ENCODE data around the gene ADCY10. TPM values are rescaled to one million over a fixed set of nuclear protein-coding genes. Genes with fewer than 3 reads are reported as not detected.
"Not testable (repeated sequence)": the region's sequence is repeated elsewhere in the genome, so short reads cannot be mapped to it uniquely, and the experiment has no call there.

ADCY10 gene
- total RNA-seq, 2 experiments from 2014 or later = 0.15 TPM; not detected in 1

GRCh38 chr1:167935216-167936067 is 21.5 kb upstream of the ADCY10 start:
- Mint-ChIP-seq H3K27ac (peak overlapping the region; percentile 95), H3K9me3 (no peaks in the 10 kb centered on the region), H3K4me3 (peak overlapping the region; percentile 82), H3K36me3 (ENCODE audit: low read depth) (peaks cover 4% of the 10 kb centered on the region), H3K27me3 (no peaks in the 10 kb centered on the region), H3K4me1 (peaks cover 33% of the 10 kb centered on the region)
- ChIA-PET POLR2A (interaction anchor here (0.9 kb wide), 2 partner anchors 219 to 298 kb away, joined by 3 read pairs; no protein-coding TSS in a partner anchor), CTCF (interaction anchor here (0.6 to 1.5 kb wide), 8 partner anchors 8 to 380 kb away, joined by 3 to 6 read pairs (median 3); no protein-coding TSS in a partner anchor)
- peak; percentile 54 for DNase-seq

GRCh38 chr1:167934426-167935215 is 20.7 kb upstream of the ADCY10 start:
- peak overlapping the region; percentile 95 for H3K27ac Mint-ChIP-seq

GRCh38 chr1:167933788-167934187 is 19.9 kb upstream of the ADCY10 start:
- POLR2A ChIA-PET = no interaction called here
- CTCF ChIA-PET = interaction anchor here (1.3 kb wide), 1 partner anchor 16 kb away, joined by 3 read pairs; no protein-coding TSS in a partner anchor

More at GRCh38 chr1:167934426-167935215, 20.7 kb upstream of the ADCY10 start:
- Mint-ChIP-seq H3K9me3 (no peaks in the 10 kb centered on the region), H3K36me3 (ENCODE audit: low read depth) (peaks cover 4% of the 10 kb centered on the region), H3K4me1 (peaks cover 33% of the 10 kb centered on the region), H3K4me3 (peak overlapping the region; percentile 82), H3K27me3 (no peaks in the 10 kb centered on the region)
- DNase-seq = no peak
- CTCF ChIA-PET = interaction anchor here (1.1 to 1.3 kb wide), 4 partner anchors 10 to 220 kb away, joined by 3 to 4 read pairs (median 3); no protein-coding TSS in a partner anchor
- POLR2A ChIA-PET = no interaction called here

GRCh38 chr1:167929725-167930124 is 15.8 kb upstream of the ADCY10 start:
- H3K36me3 Mint-ChIP-seq (ENCODE audit: low read depth) = peaks cover 2% of the 10 kb centered on the region
- peaks cover 21% of the 10 kb centered on the region for H3K4me1 Mint-ChIP-seq
- POLR2A ChIA-PET = no interaction called here
- H3K9me3 Mint-ChIP-seq = no peaks in the 10 kb centered on the region
- no peak overlapping the region for H3K27ac Mint-ChIP-seq
- CTCF ChIA-PET = no interaction called here
- H3K27me3 Mint-ChIP-seq = no peaks in the 10 kb centered on the region
- no peak overlapping the region for H3K4me3 Mint-ChIP-seq
- DNase-seq = no peak

More at GRCh38 chr1:167933788-167934187, 19.9 kb upstream of the ADCY10 start:
- Mint-ChIP-seq H3K4me3 (no peak overlapping the region), H3K9me3 (no peaks in the 10 kb centered on the region), H3K36me3 (ENCODE audit: low read depth) (peaks cover 4% of the 10 kb centered on the region), H3K4me1 (peaks cover 32% of the 10 kb centered on the region), H3K27ac (no peak overlapping the region), H3K27me3 (no peaks in the 10 kb centered on the region)
- no peak for DNase-seq

- H3K36me3 Mint-ChIP-seq (ENCODE audit: low read depth); H3K27me3 Mint-ChIP-seq; CTCF ChIA-PET; H3K4me3 Mint-ChIP-seq; H3K27ac Mint-ChIP-seq; POLR2A ChIA-PET; DNase-seq; H3K9me3 Mint-ChIP-seq: not testable (repeated sequence)
- H3K4me1 Mint-ChIP-seq = peaks cover 13% of the 10 kb centered on the region
Measured at GRCh38 chr1:167928919-167929318, 15.0 kb upstream of the ADCY10 start.

- no peak for DNase-seq
- H3K36me3 Mint-ChIP-seq (ENCODE audit: low read depth) = peaks cover 2% of the 10 kb centered on the region
- H3K9me3 Mint-ChIP-seq = no peaks in the 10 kb centered on the region
- no peak overlapping the region for H3K27ac Mint-ChIP-seq
- H3K4me1 Mint-ChIP-seq = peaks cover 9% of the 10 kb centered on the region
- no peak overlapping the region for H3K4me3 Mint-ChIP-seq
- ChIA-PET CTCF (interaction anchor here (0.6 to 1.6 kb wide), 2 partner anchors 14 to 99 kb away, joined by 4 read pairs; no protein-coding TSS in a partner anchor), POLR2A (no interaction called here)
- no peaks in the 10 kb centered on the region for H3K27me3 Mint-ChIP-seq
Measured at GRCh38 chr1:167928457-167928852, 14.5 kb upstream of the ADCY10 start.

- Mint-ChIP-seq H3K27ac (no peak overlapping the region), H3K4me3 (no peak overlapping the region), H3K36me3 (ENCODE audit: low read depth) (peaks cover 5% of the 10 kb centered on the region), H3K9me3 (no peaks in the 10 kb centered on the region), H3K27me3 (no peaks in the 10 kb centered on the region), H3K4me1 (peaks cover 1% of the 10 kb centered on the region)
- DNase-seq = no peak
- POLR2A ChIA-PET = no interaction called here
- CTCF ChIA-PET = interaction anchor here (1.4 to 1.6 kb wide), 2 partner anchors 9 to 12 kb away, joined by 3 to 4 read pairs; no protein-coding TSS in a partner anchor
Measured at GRCh38 chr1:167927046-167927754, 13.3 kb upstream of the ADCY10 start.

- H3K36me3 Mint-ChIP-seq (ENCODE audit: low read depth) = peaks cover 5% of the 10 kb centered on the region
Measured at GRCh38 chr1:167926486-167926997, 12.6 kb upstream of the ADCY10 start.

GRCh38 chr1:167924543-167925231 is 10.8 kb upstream of the ADCY10 start:
- H3K4me1 Mint-ChIP-seq = no peaks in the 10 kb centered on the region
- H3K9me3 Mint-ChIP-seq = no peaks in the 10 kb centered on the region

More at GRCh38 chr1:167926486-167926997, 12.6 kb upstream of the ADCY10 start:
- ChIA-PET POLR2A (no interaction called here), CTCF (interaction anchor here (0.6 to 1.4 kb wide), 2 partner anchors 9 to 375 kb away, joined by 3 read pairs; no protein-coding TSS in a partner anchor)
- no peak for DNase-seq
- Mint-ChIP-seq H3K27ac (no peak overlapping the region), H3K4me1 (no peaks in the 10 kb centered on the region), H3K9me3 (no peaks in the 10 kb centered on the region), H3K27me3 (no peaks in the 10 kb centered on the region), H3K4me3 (no peak overlapping the region)

GRCh38 chr1:167924102-167924501 is 10.2 kb upstream of the ADCY10 start:
- POLR2A ChIA-PET = no interaction called here
- Mint-ChIP-seq H3K27ac (no peak overlapping the region), H3K36me3 (ENCODE audit: low read depth) (peaks cover 5% of the 10 kb centered on the region), H3K4me3 (no peak overlapping the region), H3K27me3 (no peaks in the 10 kb centered on the region), H3K9me3 (no peaks in the 10 kb centered on the region), H3K4me1 (no peaks in the 10 kb centered on the region)
- no peak for DNase-seq
- CTCF ChIA-PET = interaction anchor here (0.6 to 1.2 kb wide), 3 partner anchors 11 to 229 kb away, joined by 3 read pairs; partner anchors contain the start of genes DCAF6 and MPC2

More at GRCh38 chr1:167924543-167925231, 10.8 kb upstream of the ADCY10 start:
- POLR2A ChIA-PET = no interaction called here
- H3K4me3 Mint-ChIP-seq = no peak overlapping the region
- no peaks in the 10 kb centered on the region for H3K27me3 Mint-ChIP-seq
- no peak overlapping the region for H3K27ac Mint-ChIP-seq
- CTCF ChIA-PET = interaction anchor here (1.0 to 1.2 kb wide), 2 partner anchors 10 to 12 kb away, joined by 3 read pairs; partner anchors contain the start of genes DCAF6 and MPC2
- peaks cover 5% of the 10 kb centered on the region for H3K36me3 Mint-ChIP-seq (ENCODE audit: low read depth)
- DNase-seq = no peak

GRCh38 chr1:167923324-167924056 is 9.6 kb upstream of the ADCY10 start:
- ChIA-PET CTCF (interaction anchor here (0.6 to 1.2 kb wide), 3 partner anchors 12 to 230 kb away, joined by 3 read pairs; partner anchors contain the start of genes DCAF6 and MPC2), POLR2A (no interaction called here)
- peaks cover 5% of the 10 kb centered on the region for H3K36me3 Mint-ChIP-seq (ENCODE audit: low read depth)
- no peak overlapping the region for H3K4me3 Mint-ChIP-seq
- H3K4me1 Mint-ChIP-seq = no peaks in the 10 kb centered on the region
- H3K27me3 Mint-ChIP-seq = no peaks in the 10 kb centered on the region
- no peak overlapping the region for H3K27ac Mint-ChIP-seq
- H3K9me3 Mint-ChIP-seq = no peaks in the 10 kb centered on the region
- no peak for DNase-seq
